ENCODE measurements around the gene UBE2V1.
A peak's percentile ranks its signal among the peaks of the same experiment; 100 is the strongest.
"Not testable (repeated sequence)": the region's sequence is repeated elsewhere in the genome, so short reads cannot be mapped to it uniquely, and the experiment has no call there.

The UBE2V1 gene

DNA sequence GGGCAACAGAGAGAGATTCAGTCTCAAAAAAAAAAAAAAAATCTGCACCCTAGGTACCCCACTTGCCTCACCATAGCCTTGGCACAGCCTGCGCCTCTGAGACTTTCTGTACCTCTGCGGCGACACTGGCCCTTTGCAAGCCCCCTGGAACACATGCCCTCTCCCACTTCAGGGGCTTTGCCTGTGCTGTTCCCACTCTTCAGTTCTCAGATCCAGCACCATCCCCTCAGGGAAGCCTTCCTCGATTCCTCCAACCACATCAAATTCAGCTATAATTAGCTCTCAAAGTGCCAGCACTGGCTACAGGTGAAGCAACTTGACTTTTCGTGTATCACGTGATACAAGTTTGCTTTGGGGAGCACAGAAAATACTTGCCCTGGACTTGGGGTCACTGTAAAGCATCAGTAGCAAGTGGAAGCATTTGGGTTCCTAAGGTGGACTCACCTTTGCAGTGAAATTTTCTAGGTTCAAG lies 2.1 kb upstream of the UBE2V1 start:
- no peaks in the 10 kb centered on the region for H3K36me3 ChIP-seq (ENCODE audit: control insufficient read depth, insufficient read depth, low read length)
- peak overlapping the region; percentile 90 for H3K4me3 ChIP-seq (ENCODE audit: insufficient read depth, low read depth, low read length)
- H3K4me1 ChIP-seq (ENCODE audit: control insufficient read depth, insufficient read depth, low read length): peaks cover 17% of the 10 kb centered on the region
- 79 to 83% methylated on average over 6 of the region's 6 CpGs for WGBS, 2 experiments
- H3K9me3 ChIP-seq (ENCODE audit: control insufficient read depth, low read length): no peaks in the 10 kb centered on the region
- H3K27me3 ChIP-seq (ENCODE audit: control insufficient read depth, insufficient read depth, low read length, poor library complexity, severe bottlenecking): no peaks in the 10 kb centered on the region
- no peak overlapping the region for H3K27ac ChIP-seq (ENCODE audit: insufficient read depth, low read depth, low read length, poor library complexity, severe bottlenecking)

DNA sequence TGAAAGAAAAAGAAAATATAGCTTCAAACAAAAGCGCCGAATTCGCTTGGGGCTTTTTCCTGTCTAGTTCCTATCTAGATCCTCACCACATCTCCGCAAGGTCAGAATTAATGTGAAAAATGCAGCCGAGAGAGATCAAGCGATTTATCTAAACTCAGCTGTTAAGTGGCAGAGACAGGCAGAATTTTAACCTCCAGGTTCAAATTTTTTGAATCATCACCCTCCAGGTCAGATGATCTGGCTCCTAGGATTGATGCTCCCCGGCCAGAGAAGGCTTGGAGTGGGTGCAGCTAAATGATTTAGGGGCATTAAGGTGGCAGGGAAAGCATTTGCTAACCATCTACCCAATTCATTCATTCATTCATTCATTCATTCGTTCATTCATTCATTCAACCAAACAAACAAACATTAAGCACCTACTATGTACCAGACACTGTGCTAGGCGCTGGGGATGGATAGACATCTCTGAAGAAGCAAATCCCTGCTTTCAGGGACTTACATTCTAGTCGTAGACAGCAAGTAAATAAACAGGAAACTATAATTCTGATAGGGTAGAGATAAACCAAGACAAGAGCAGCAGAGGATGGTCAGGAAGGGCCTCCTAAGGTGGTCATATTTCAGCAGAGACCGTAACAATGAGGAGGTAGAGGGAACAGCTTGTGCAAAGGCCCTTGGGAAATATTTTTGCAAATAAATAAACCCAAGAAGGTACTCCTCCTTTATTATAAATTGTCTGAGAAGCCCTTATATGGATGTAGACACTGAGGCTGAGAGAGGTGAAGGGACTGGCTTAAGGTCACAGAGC lies 672 bp upstream of the UBE2V1 start:
- Histone ChIP-seq H3K36me3 (ENCODE audit: control insufficient read depth, insufficient read depth, low read length) (no peaks in the 10 kb centered on the region), H3K4me1 (ENCODE audit: control insufficient read depth, insufficient read depth, low read length) (peaks cover 17% of the 10 kb centered on the region), H3K9me3 (ENCODE audit: control insufficient read depth, low read length) (no peaks in the 10 kb centered on the region), H3K4me3 (ENCODE audit: insufficient read depth, low read depth, low read length) (peak overlapping the region; percentile 97), H3K27ac (ENCODE audit: insufficient read depth, low read depth, low read length, poor library complexity, severe bottlenecking) (peak overlapping the region; percentile 84), H3K27me3 (ENCODE audit: control insufficient read depth, insufficient read depth, low read length, poor library complexity, severe bottlenecking) (no peaks in the 10 kb centered on the region)
- 45 to 46% methylated on average over 11 of the region's 11 CpGs for WGBS, 2 experiments

GRCh38 chr20:50111829-50112495 lies 988 bp downstream of the UBE2V1 start:
- peaks cover 17% of the 10 kb centered on the region for H3K4me1 ChIP-seq (ENCODE audit: control insufficient read depth, insufficient read depth, low read length)
- 23 to 26% methylated on average over 9 of the region's 9 CpGs for WGBS, 2 experiments
- H3K27me3 ChIP-seq (ENCODE audit: control insufficient read depth, insufficient read depth, low read length, poor library complexity, severe bottlenecking): no peaks in the 10 kb centered on the region
- no peaks in the 10 kb centered on the region for H3K36me3 ChIP-seq (ENCODE audit: control insufficient read depth, insufficient read depth, low read length)
- no peaks in the 10 kb centered on the region for H3K9me3 ChIP-seq (ENCODE audit: control insufficient read depth, low read length)
- no peak overlapping the region for H3K27ac ChIP-seq (ENCODE audit: insufficient read depth, low read depth, low read length, poor library complexity, severe bottlenecking)
- peak overlapping the region; percentile 97 for H3K4me3 ChIP-seq (ENCODE audit: insufficient read depth, low read depth, low read length)

DNA sequence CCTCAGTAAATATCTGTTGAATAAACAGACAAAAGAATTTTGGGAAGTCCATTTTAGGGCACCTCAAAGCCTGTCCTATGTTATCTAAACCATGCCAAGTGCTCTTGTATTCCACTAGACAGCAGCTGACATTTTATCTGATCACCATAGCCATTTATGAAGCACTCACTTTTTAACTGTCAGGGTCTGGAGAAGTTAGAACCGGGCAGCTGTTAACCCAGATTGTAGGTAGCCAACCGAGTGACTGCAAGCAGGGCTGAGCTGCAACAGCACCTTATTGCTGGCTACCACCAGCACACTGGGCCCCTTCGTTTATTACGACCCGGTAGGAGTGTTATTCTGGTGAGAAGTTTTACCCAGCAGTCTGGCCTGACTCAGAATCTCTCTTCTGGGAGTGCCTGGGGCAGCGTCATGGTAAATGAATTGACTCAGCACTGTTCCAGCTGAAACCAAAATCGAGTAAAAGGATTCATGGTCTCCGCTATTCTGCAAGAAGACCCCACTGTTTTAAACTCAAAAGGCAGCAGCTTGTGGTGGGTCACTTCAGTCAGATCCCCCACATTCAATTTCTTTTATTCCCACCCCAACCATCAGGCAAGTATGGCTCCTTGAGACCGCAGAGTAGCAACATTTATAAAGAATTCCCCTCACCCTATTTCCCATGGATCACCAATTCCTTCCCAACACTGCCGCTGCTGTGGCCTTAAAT lies 1.7 kb downstream of the UBE2V1 start:
- Histone ChIP-seq H3K27me3 (ENCODE audit: control insufficient read depth, insufficient read depth, low read length, poor library complexity, severe bottlenecking) (no peaks in the 10 kb centered on the region), H3K4me1 (ENCODE audit: control insufficient read depth, insufficient read depth, low read length) (peaks cover 17% of the 10 kb centered on the region), H3K27ac (ENCODE audit: insufficient read depth, low read depth, low read length, poor library complexity, severe bottlenecking) (no peak overlapping the region), H3K36me3 (ENCODE audit: control insufficient read depth, insufficient read depth, low read length) (no peaks in the 10 kb centered on the region), H3K9me3 (ENCODE audit: control insufficient read depth, low read length) (no peaks in the 10 kb centered on the region), H3K4me3 (ENCODE audit: insufficient read depth, low read depth, low read length) (peak overlapping the region; percentile 97)
- 85 to 87% methylated on average over 10 of the region's 10 CpGs for WGBS, 2 experiments

DNA sequence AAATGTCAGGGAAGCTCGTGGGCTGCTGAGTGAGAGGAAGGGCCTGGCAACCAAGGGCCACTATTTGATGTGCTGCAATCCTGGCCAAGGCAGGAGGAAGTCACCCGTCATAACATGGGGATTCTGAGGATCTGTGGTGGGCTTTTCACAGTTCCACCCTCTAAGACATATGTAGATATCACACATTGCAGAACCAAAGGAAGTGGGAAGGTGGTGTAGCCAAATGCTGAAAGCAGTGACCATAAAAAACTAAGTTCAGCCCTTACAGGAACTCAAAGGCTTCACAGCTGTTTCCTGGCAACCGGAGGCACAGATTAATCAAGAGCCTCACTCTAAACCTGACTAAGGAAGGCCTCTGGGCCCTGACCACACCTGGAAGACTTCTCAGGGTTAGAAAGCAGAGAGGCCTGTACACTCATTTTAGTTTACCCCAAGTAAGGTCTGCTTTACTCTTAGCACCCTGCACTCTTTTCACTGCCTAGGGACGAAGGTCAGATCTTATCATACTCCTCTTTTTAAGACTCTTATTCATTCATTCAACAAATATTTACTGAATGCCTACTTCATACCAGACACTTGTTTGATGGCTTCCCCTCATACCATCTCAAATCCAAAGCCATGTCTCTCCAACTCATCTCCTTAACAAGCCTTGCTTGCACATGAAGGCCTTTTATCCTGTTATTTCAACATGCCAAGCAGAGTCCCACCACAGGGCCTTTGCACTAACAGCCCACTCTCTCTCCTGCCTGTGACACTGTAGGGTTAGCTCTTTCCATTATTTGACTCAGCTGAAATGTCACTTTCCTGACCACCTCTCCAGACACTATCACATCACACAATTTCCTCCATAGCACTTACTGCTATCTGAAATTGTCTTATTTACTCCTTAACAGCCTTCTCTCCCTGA lies 2.6 kb downstream of the UBE2V1 start:
- H3K4me3 ChIP-seq (ENCODE audit: insufficient read depth, low read depth, low read length): no peak overlapping the region
- peaks cover 17% of the 10 kb centered on the region for H3K4me1 ChIP-seq (ENCODE audit: control insufficient read depth, insufficient read depth, low read length)
- H3K27me3 ChIP-seq (ENCODE audit: control insufficient read depth, insufficient read depth, low read length, poor library complexity, severe bottlenecking): no peaks in the 10 kb centered on the region
- no peaks in the 10 kb centered on the region for H3K9me3 ChIP-seq (ENCODE audit: control insufficient read depth, low read length)
- no peak overlapping the region for H3K27ac ChIP-seq (ENCODE audit: insufficient read depth, low read depth, low read length, poor library complexity, severe bottlenecking)
- no peaks in the 10 kb centered on the region for H3K36me3 ChIP-seq (ENCODE audit: control insufficient read depth, insufficient read depth, low read length)
- WGBS, 2 experiments: 93 to 97% methylated on average over 4 of the region's 4 CpGs

- Histone ChIP-seq H3K4me1 (ENCODE audit: control insufficient read depth, insufficient read depth, low read length) (peaks cover 11% of the 10 kb centered on the region), H3K27me3 (ENCODE audit: control insufficient read depth, insufficient read depth, low read length, poor library complexity, severe bottlenecking) (no peaks in the 10 kb centered on the region), H3K9me3 (ENCODE audit: control insufficient read depth, low read length) (no peaks in the 10 kb centered on the region), H3K36me3 (ENCODE audit: control insufficient read depth, insufficient read depth, low read length) (no peaks in the 10 kb centered on the region), H3K4me3 (ENCODE audit: insufficient read depth, low read depth, low read length) (no peak overlapping the region), H3K27ac (ENCODE audit: insufficient read depth, low read depth, low read length, poor library complexity, severe bottlenecking) (no peak overlapping the region)
- WGBS, 2 experiments: 85 to 89% methylated on average over 3 to 4 of the region's 4 CpGs
Observed at GRCh38 chr20:50108556-50109235, 4.3 kb downstream of the UBE2V1 start.

DNA sequence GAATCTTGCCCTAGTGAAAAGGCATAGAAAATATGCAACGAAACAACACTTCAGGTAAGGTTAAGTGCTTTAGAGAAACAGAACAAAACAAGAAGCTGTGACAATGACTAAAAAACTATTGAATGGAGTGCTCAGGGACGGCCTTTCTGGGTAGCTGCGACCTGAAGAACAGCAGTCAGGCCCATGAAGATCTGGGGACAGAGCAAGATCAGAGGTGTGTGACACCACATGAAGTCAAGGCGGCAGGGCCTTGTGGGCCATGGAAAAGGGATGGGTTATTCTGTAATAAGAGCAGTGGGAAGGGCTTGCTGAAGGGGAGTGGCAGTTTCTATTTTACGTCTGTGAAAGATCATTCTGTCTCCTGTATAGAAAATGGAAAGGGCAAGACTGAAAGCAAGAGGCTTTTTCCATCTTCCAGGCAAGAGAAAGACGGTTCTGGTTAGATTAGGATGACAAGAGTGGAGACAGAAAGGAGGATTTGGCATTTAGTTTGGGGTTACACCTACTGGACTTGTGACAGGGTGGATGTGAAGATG lies 5.1 kb downstream of the UBE2V1 start:
- WGBS, 2 experiments: 88 to 91% methylated on average over 6 of the region's 6 CpGs
- H3K4me3 ChIP-seq (ENCODE audit: insufficient read depth, low read depth, low read length): no peak overlapping the region
- no peaks in the 10 kb centered on the region for H3K36me3 ChIP-seq (ENCODE audit: control insufficient read depth, insufficient read depth, low read length)
- no peaks in the 10 kb centered on the region for H3K9me3 ChIP-seq (ENCODE audit: control insufficient read depth, low read length)
- peaks cover 11% of the 10 kb centered on the region for H3K4me1 ChIP-seq (ENCODE audit: control insufficient read depth, insufficient read depth, low read length)
- no peaks in the 10 kb centered on the region for H3K27me3 ChIP-seq (ENCODE audit: control insufficient read depth, insufficient read depth, low read length, poor library complexity, severe bottlenecking)
- H3K27ac ChIP-seq (ENCODE audit: insufficient read depth, low read depth, low read length, poor library complexity, severe bottlenecking): no peak overlapping the region

DNA sequence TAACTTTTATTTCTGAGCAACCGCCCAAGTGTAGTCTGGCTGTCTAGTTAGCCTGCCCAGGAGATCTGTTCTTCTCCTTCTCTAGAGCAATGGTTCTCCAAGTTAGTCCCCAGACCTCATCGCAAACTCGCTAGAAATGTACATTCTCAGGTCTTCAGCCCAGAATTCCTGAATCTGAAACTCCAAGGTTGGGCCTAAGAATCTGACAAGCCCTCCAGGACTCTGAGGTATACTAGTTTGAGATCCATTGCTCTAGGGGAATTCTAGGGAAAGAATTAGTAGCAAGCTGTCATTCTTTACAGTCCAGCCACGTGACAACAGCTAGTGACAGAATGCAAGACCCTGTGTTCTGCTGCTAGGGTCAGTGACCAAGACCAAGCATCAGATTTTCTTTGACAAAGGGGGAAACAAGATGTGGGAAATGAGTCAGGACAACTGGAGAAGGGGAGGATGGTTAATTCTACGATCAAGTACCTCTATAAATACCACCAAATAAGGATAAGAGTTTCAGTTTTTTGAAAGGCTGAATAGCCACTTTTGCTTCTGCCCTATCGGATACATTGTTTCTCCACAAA lies 5.8 kb downstream of the UBE2V1 start:
- H3K4me1 ChIP-seq (ENCODE audit: control insufficient read depth, insufficient read depth, low read length): peaks cover 11% of the 10 kb centered on the region
- no peak overlapping the region for H3K4me3 ChIP-seq (ENCODE audit: insufficient read depth, low read depth, low read length)
- no peak overlapping the region for H3K27ac ChIP-seq (ENCODE audit: insufficient read depth, low read depth, low read length, poor library complexity, severe bottlenecking)
- no peaks in the 10 kb centered on the region for H3K27me3 ChIP-seq (ENCODE audit: control insufficient read depth, insufficient read depth, low read length, poor library complexity, severe bottlenecking)
- WGBS, 2 experiments: 96% methylated on average over 6 of the region's 6 CpGs
- no peaks in the 10 kb centered on the region for H3K9me3 ChIP-seq (ENCODE audit: control insufficient read depth, low read length)
- no peaks in the 10 kb centered on the region for H3K36me3 ChIP-seq (ENCODE audit: control insufficient read depth, insufficient read depth, low read length)

GRCh38 chr20:50106669-50107068 lies 6.3 kb downstream of the UBE2V1 start:
- not testable (repeated sequence) for H3K9me3 ChIP-seq (ENCODE audit: control insufficient read depth, low read length)
- WGBS, 2 experiments: 91 to 93% methylated on average over 5 of the region's 5 CpGs

More at GRCh38 chr20:50106669-50107068, 6.3 kb downstream of the UBE2V1 start:
- H3K36me3 ChIP-seq (ENCODE audit: control insufficient read depth, insufficient read depth, low read length); H3K27me3 ChIP-seq (ENCODE audit: control insufficient read depth, insufficient read depth, low read length, poor library complexity, severe bottlenecking); H3K27ac ChIP-seq (ENCODE audit: insufficient read depth, low read depth, low read length, poor library complexity, severe bottlenecking); H3K4me1 ChIP-seq (ENCODE audit: control insufficient read depth, insufficient read depth, low read length); H3K4me3 ChIP-seq (ENCODE audit: insufficient read depth, low read depth, low read length): not testable (repeated sequence)
